GM23338 (cell line): ENCODE results near the gene DRD4.

Experiments used
- CREB1 ChIP-seq: fragments of 250-450 bp; sonication (Bioruptor Pico); IDR thresholded peaks from 2 replicates; pipeline ENCODE4 v1.5.0; 2020; ENCODE audit warnings: low read depth, mild to moderate bottlenecking, moderate library complexity
- CTCF ChIP-seq, 2 experiments: fragments of 200-600 bp in 1 of 2; sonication (generic) in 1 of 2; conservative IDR thresholded peaks; 2 replicates each; pipeline versions ENCODE4 v1.5.1 to v1.6.1; 2016 to 2017; ENCODE audit warnings: antibody characterized with exemption in 2 of 2, low read depth in 2 of 2, mild to moderate bottlenecking in 2 of 2, moderate library complexity in 1 of 2
- EZH2 ChIP-seq: fragments of 200-600 bp; sonication (generic); IDR thresholded peaks from one replicate; pipeline ENCODE4 v1.8.0; 2017; ENCODE audit warnings: antibody characterized with exemption, mild to moderate bottlenecking, low read depth; ENCODE audit not compliant: unreplicated experiment
- EZH2phosphoT487 ChIP-seq: fragments of 200-600 bp; sonication (generic); IDR thresholded peaks from one replicate; pipeline ENCODE4 v1.8.1; 2018; ENCODE audit warnings: antibody characterized with exemption; ENCODE audit not compliant: unreplicated experiment
- JUNB ChIP-seq: IDR thresholded peaks from one replicate; pipeline ENCODE4 v1.6.1; 2016; ENCODE audit warnings: antibody characterized with exemption; ENCODE audit not compliant: unreplicated experiment
- POLR2AphosphoS5 ChIP-seq: IDR thresholded peaks from 2 replicates; pipeline ENCODE4 v1.6.1; 2016; ENCODE audit warnings: antibody characterized with exemption, low read depth
- STAT1 ChIP-seq: IDR thresholded peaks from one replicate; pipeline ENCODE4 v1.6.1; 2016; ENCODE audit warnings: antibody characterized with exemption; ENCODE audit not compliant: unreplicated experiment
- ZNF114 ChIP-seq: fragments of 250-450 bp; sonication (Bioruptor Pico); IDR thresholded peaks from 2 replicates; pipeline ENCODE4 v1.5.0; 2020; ENCODE audit warnings: mild to moderate bottlenecking, moderate library complexity
- ZNF331 ChIP-seq: fragments of 250-450 bp; sonication (Bioruptor Pico); IDR thresholded peaks from 2 replicates; pipeline ENCODE4 v1.5.0; 2020; ENCODE audit warnings: low read depth, mild to moderate bottlenecking, moderate library complexity
- ZNF462 ChIP-seq: fragments of 250-450 bp; sonication (Bioruptor Pico); IDR thresholded peaks from 2 replicates; pipeline ENCODE4 v1.5.0; 2020; ENCODE audit warnings: mild to moderate bottlenecking, moderate library complexity

- TF ChIP-seq CTCF (conservative IDR thresholded peaks at IDR 0.05; ENCODE audit: low read depth in 2 of 2) (no peak), POLR2AphosphoS5 (no peak), EZH2 (no peak), EZH2phosphoT487 (no peak), JUNB (no peak), ZNF114 (CRISPR knock-in tag) (no peak), STAT1 (no peak), CREB1 (no peak), ZNF331 (CRISPR knock-in tag) (no peak), ZNF462 (no peak)
Measured at GRCh38 chr11:653837-654236, 16.8 kb downstream of the DRD4 start.
